ENCODE results near the gene WNT3A.

Gene WNT3A

GRCh38 chr1:228000416-228000815, 6.4 kb upstream of the WNT3A start:
- Histone ChIP-seq H3K27ac (no peak overlapping the region), H3K4me3 (no peak overlapping the region)
- DNase-seq (ENCODE audit: low spot score): peak; percentile 16
- TF ChIP-seq CTCF (IDR thresholded peaks at IDR 0.05): no peak

- H3K27ac ChIP-seq: no peak overlapping the region
- TF ChIP-seq CTCF (IDR thresholded peaks at IDR 0.05): no peak
- no peak overlapping the region for H3K4me3 ChIP-seq
- peak; percentile 35 for DNase-seq (ENCODE audit: low spot score)
These were observed 5.8 kb upstream of the WNT3A start for GRCh38 chr1:228000836-228001563.

GRCh38 chr1:228001738-228002535, 4.9 kb upstream of the WNT3A start:
- no peak for TF ChIP-seq CTCF (IDR thresholded peaks at IDR 0.05)
- H3K27ac ChIP-seq: no peak overlapping the region
- no peak overlapping the region for H3K4me3 ChIP-seq
- DNase-seq (ENCODE audit: low spot score): no peak

- DNase-seq (ENCODE audit: low spot score): no peak
- no peak overlapping the region for H3K27ac ChIP-seq
- H3K4me3 ChIP-seq: no peak overlapping the region
- no peak for TF ChIP-seq CTCF (IDR thresholded peaks at IDR 0.05)
These were observed 4.0 kb upstream of the WNT3A start for GRCh38 chr1:228002792-228003191.

GRCh38 chr1:228003461-228004330, 3.1 kb upstream of the WNT3A start:
- no peak overlapping the region for H3K27ac ChIP-seq
- peak; percentile 58 for DNase-seq (ENCODE audit: low spot score)
- no peak for TF ChIP-seq CTCF (IDR thresholded peaks at IDR 0.05)
- H3K4me3 ChIP-seq: no peak overlapping the region

GRCh38 chr1:228004331-228004855, 2.4 kb upstream of the WNT3A start:
- Histone ChIP-seq H3K4me3 (no peak overlapping the region), H3K27ac (no peak overlapping the region)
- no peak for TF ChIP-seq CTCF (IDR thresholded peaks at IDR 0.05)
- peak; percentile 50 for DNase-seq (ENCODE audit: low spot score)
